SK-N-SH (cell line): ENCODE results near the gene NEK3. TPM values are rescaled to one million over a fixed set of nuclear protein-coding genes. Genes with fewer than 3 reads are reported as not detected.
A peak's percentile ranks its signal among the peaks of the same experiment; 100 is the strongest.
"Not testable (repeated sequence)": the region's sequence is repeated elsewhere in the genome, so short reads cannot be mapped to it uniquely, and the experiment has no call there.

Experiments used
- CTCF ChIA-PET: fragments of 300-600, 350-600 bp; formaldehyde crosslinking; extraction: SDS; loops from one replicate; lab custom pipeline; 2021; lab: Yijun Ruan, JAX
- POLR2A ChIA-PET: fragments of 350-600 bp; sonication (Branson Sonifier 250); formaldehyde crosslinking; extraction: SDS; loops from one replicate; lab custom pipeline; 2020; ENCODE audit warnings: antibody characterized with exemption, inconsistent platforms; lab: Yijun Ruan, JAX
- DNase-seq: peaks from one replicate; pipeline ENCODE4 v3.0.0; 2012
- H2AFZ ChIP-seq: fragments of 200-600 bp; sonication (generic); 2 replicates; pipeline ENCODE4 v1.8.1; 2016; ENCODE audit warnings: antibody characterized with exemption, mild to moderate bottlenecking, low read depth
- H3F3A ChIP-seq: fragments of 200-600 bp; sonication (generic); replicated peaks from 2 replicates; pipeline ENCODE3; 2016; ENCODE audit warnings: antibody characterized with exemption, mild to moderate bottlenecking; ENCODE audit not compliant: insufficient read depth
- H3K27ac ChIP-seq, 2 experiments: fragments of 200-500 bp in 1 of 2; fragments of 200-600 bp in 1 of 2; sonication (Bioruptor generic) in 1 of 2; sonication (generic), shearing (Covaris generic) in 1 of 2; 2 replicates each; pipeline versions ENCODE4 v1.5.1 to v1.6.1; 2014 to 2016; ENCODE audit warnings: low read depth in 2 of 2, inconsistent platforms in 1 of 2, low read length in 1 of 2, mild to moderate bottlenecking in 1 of 2, mixed read lengths in 1 of 2
- H3K27me3 ChIP-seq: fragments of 200-600 bp; sonication (generic), shearing (Covaris generic); 2 replicates; pipeline ENCODE4 v1.6.1; 2016; ENCODE audit warnings: mixed run types; ENCODE audit not compliant: insufficient read depth
- H3K36me3 ChIP-seq, 2 experiments: fragments of 200-500 bp in 1 of 2; fragments of 200-600 bp in 1 of 2; sonication (Bioruptor generic) in 1 of 2; sonication (generic) in 1 of 2; replicated peaks in 1 of 2; 2 replicates each; pipeline versions ENCODE3 to v1.5.1; 2014 to 2016; ENCODE audit warnings: low read length in 1 of 2, mild to moderate bottlenecking in 1 of 2; ENCODE audit not compliant: insufficient read depth in 2 of 2, control insufficient read depth in 1 of 2
- H3K4me1 ChIP-seq, 2 experiments: fragments of 200-500 bp in 1 of 2; fragments of 200-600 bp in 1 of 2; sonication (Bioruptor generic) in 1 of 2; sonication (generic), shearing (Covaris generic) in 1 of 2; 2 replicates each; pipeline versions ENCODE4 v1.5.1 to v1.6.1; 2014 to 2016; ENCODE audit warnings: low read depth in 1 of 2, low read length in 1 of 2, mixed run types in 1 of 2; ENCODE audit not compliant: insufficient read depth in 2 of 2, control insufficient read depth in 1 of 2
- H3K4me2 ChIP-seq: fragments of 200-600 bp; sonication (generic), shearing (Covaris generic); 2 replicates; pipeline ENCODE4 v1.6.1; 2017; ENCODE audit warnings: mixed run types
- H3K4me3 ChIP-seq, 2 experiments: fragments of 200-500 bp in 1 of 2; fragments of 200-600 bp in 1 of 2; sonication (Bioruptor generic) in 1 of 2; sonication (generic), shearing (Covaris generic) in 1 of 2; 2 replicates each; pipeline versions ENCODE4 v1.5.1 to v1.8.1; 2014 to 2016; ENCODE audit warnings: low read depth in 2 of 2, inconsistent platforms in 1 of 2, low read length in 1 of 2, mild to moderate bottlenecking in 1 of 2, mixed read lengths in 1 of 2, moderate library complexity in 1 of 2
- H3K79me2 ChIP-seq: fragments of 200-600 bp; sonication (generic); 2 replicates; pipeline ENCODE4 v1.8.1; 2017; ENCODE audit warnings: mild to moderate bottlenecking; ENCODE audit not compliant: insufficient read depth
- H3K9ac ChIP-seq: fragments of 200-600 bp; sonication (generic); 2 replicates; pipeline ENCODE4 v1.6.1; 2017; ENCODE audit warnings: mixed run types
- H3K9me2 ChIP-seq: fragments of 200-600 bp; sonication (generic); 2 replicates; pipeline ENCODE4 v1.6.1; 2017; ENCODE audit warnings: mixed run types
- H3K9me3 ChIP-seq: fragments of 200-600 bp; sonication (generic); 2 replicates; pipeline ENCODE4 v1.6.1; 2017; ENCODE audit warnings: mixed run types, mild to moderate bottlenecking, moderate library complexity
- H4K20me1 ChIP-seq: fragments of 200-600 bp; sonication (generic); 2 replicates; pipeline ENCODE4 v1.6.1; 2017; ENCODE audit warnings: mild to moderate bottlenecking, mixed run types; ENCODE audit not compliant: insufficient read depth
- CHD2 ChIP-seq: fragments of 150-350 bp; IDR thresholded peaks from 2 replicates; pipeline ENCODE4 v1.6.1; 2018; ENCODE audit warnings: low read length; ENCODE audit not compliant: partially characterized antibody
- ELF1 ChIP-seq: IDR thresholded peaks from 2 replicates; pipeline ENCODE4 v1.4.0; 2012
- EP300 ChIP-seq, 2 experiments: IDR thresholded peaks; 2 replicates each; pipeline versions ENCODE4 v1.4.0 to v1.6.1; 2012; ENCODE audit warnings: borderline replicate concordance in 1 of 2, low read depth in 1 of 2, low read length in 1 of 2
- EZH2phosphoT487 ChIP-seq: fragments of 200-600 bp; sonication (generic); IDR thresholded peaks from 2 replicates; pipeline ENCODE4 v1.6.1; 2017; ENCODE audit warnings: low read depth, mixed run types, mild to moderate bottlenecking, antibody characterized with exemption, moderate library complexity, borderline replicate concordance
- MAX ChIP-seq: IDR thresholded peaks from 2 replicates; pipeline ENCODE4 v1.4.0; 2012; ENCODE audit warnings: low read depth
- MXI1 ChIP-seq: IDR thresholded peaks from 2 replicates; pipeline ENCODE4 v1.6.1; 2012; ENCODE audit warnings: mild to moderate bottlenecking, low read depth, low read length, improper control_type of control experiment
- REST ChIP-seq: IDR thresholded peaks from 2 replicates; pipeline ENCODE4 v1.6.1; 2012; ENCODE audit warnings: mild to moderate bottlenecking, low read depth, low read length, moderate library complexity
- SMC3 ChIP-seq: IDR thresholded peaks from 2 replicates; pipeline ENCODE4 v1.6.1; 2012; ENCODE audit warnings: low read depth, low read length, improper control_type of control experiment
- TCF12 ChIP-seq: IDR thresholded peaks from 2 replicates; pipeline ENCODE4 v1.4.0; 2012
- YY1 ChIP-seq: IDR thresholded peaks from 2 replicates; pipeline ENCODE4 v1.4.0; 2012; ENCODE audit warnings: low read depth, mild to moderate bottlenecking
- WGBS: methylation state at CpG from one replicate; pipeline ENCODE4 v1.1.6; 2017; ENCODE audit warnings: low lambda C conversion rate; 5-methylcytosine and 5-hydroxymethylcytosine counted together
- polyA plus RNA-seq, 3 experiments: library from polyadenylated mRNA; depleted of rRNA; stranded (reverse); fragments of >200 nt; gene quantifications; 2 replicates each; pipeline ENCODE4 v1.2.3, GENCODE V29; 2012

Gene NEK3, protein sequence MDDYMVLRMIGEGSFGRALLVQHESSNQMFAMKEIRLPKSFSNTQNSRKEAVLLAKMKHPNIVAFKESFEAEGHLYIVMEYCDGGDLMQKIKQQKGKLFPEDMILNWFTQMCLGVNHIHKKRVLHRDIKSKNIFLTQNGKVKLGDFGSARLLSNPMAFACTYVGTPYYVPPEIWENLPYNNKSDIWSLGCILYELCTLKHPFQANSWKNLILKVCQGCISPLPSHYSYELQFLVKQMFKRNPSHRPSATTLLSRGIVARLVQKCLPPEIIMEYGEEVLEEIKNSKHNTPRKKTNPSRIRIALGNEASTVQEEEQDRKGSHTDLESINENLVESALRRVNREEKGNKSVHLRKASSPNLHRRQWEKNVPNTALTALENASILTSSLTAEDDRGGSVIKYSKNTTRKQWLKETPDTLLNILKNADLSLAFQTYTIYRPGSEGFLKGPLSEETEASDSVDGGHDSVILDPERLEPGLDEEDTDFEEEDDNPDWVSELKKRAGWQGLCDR
- 12.7 and 19.5 TPM in 2 replicates for polyA plus RNA-seq (2012; rRNA removed)
- 12.5 and 17.3 TPM in 2 replicates for polyA plus RNA-seq (2012; cell fraction: cytosol; rRNA removed)
- polyA plus RNA-seq (2012; cell fraction: nucleus; rRNA removed) = 41.2 and 52.6 TPM in 2 replicates

GRCh38 chr13:52159159-52159982, at the start of gene NEK3:
TSS of gene NEK3 (minus strand) at chr13:52159597. CDS start at chr13:52156191, 3,406 bp downstream.
- Histone ChIP-seq H3K9ac (peak within 1 kb of the TSS; percentile 83), H3K36me3 (peaks cover 4% of the 10 kb centered on the region in 2 experiments), H3K27me3 (no peaks in the 10 kb centered on the region), H4K20me1 (no peaks in the 10 kb centered on the region; the same call in 1 of the 2 replicates), H2AFZ (peak within 1 kb of the TSS; percentile 80), H3K9me2 (no peaks in the 10 kb centered on the region), H3K4me2 (peak within 1 kb of the TSS; percentile 82), H3F3A (peaks cover 25% of the 10 kb centered on the region), H3K4me1 (peaks cover 3 to 22% of the 10 kb centered on the region in 2 experiments; a peak in 2 of 4 replicates), H3K27ac (peak within 1 kb of the TSS; percentile 59 to 72), H3K79me2 (0 out of 2 replicates have a peak, but pooled peaks cover 6% of the 10 kb centered on the region), H3K9me3 (no peaks in the 10 kb centered on the region), H3K4me3 (peak within 1 kb of the TSS; percentile 71 to 83)
- ChIA-PET POLR2A (interaction anchor here (0.8 kb wide), 1 partner anchor 183 kb away, joined by 3 read pairs; no protein-coding TSS in a partner anchor), CTCF (interaction anchor here (2.7 kb wide), 1 partner anchor 32 kb away, joined by 11 read pairs; no protein-coding TSS in a partner anchor)
- WGBS = 13% methylated on average over 23 of the region's 74 CpGs
- TF ChIP-seq EP300 (IDR thresholded peaks at IDR 0.05; ENCODE audit: borderline replicate concordance in 1 of 2, low read depth in 1 of 2, low read length in 1 of 2) (no peak), CHD2 (peak; percentile 39), MXI1 (peak; percentile 53; the same call in 1 of the 2 replicates), REST (no peak), YY1 (0 out of 2 replicates have a peak, but pooled peaks have one; percentile 21), TCF12 (0 out of 2 replicates have a peak, but pooled peaks have one; percentile 8), EZH2phosphoT487 (no peak), MAX (peak; percentile 99), ELF1 (0 out of 2 replicates have a peak, but pooled peaks have one; percentile 25), SMC3 (no peak)
- DNase-seq = peak; percentile 93

DNA sequence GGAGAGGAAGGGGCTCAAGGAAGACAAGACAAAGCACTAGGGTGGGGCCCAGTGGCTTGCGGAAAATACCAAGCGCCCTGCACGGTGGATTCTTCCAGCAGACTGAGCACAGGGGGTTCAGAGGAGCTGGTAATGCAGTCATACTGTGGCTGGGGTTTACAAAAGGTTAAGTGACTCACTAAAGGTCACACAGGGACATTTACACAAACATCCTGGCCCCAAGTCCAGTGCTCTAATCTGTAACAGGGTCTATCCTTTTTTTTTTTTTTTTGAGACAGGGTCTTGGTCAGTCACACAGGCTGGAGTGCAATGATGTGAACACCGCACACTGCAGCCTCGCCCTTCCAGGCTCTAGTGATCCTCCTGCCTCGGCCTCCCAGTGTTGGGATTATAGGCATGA, 49.0 kb upstream of the NEK3 start:
- H3K9ac ChIP-seq, DNase-seq, H3K4me1 ChIP-seq, H3K4me2 ChIP-seq, H3K27me3 ChIP-seq, H2AFZ ChIP-seq, H3K27ac ChIP-seq, H3K4me3 ChIP-seq, CTCF ChIA-PET, H3K36me3 ChIP-seq, H3K9me2 ChIP-seq, H3K9me3 ChIP-seq, H3K79me2 ChIP-seq, POLR2A ChIA-PET, H3F3A ChIP-seq, H4K20me1 ChIP-seq: not testable (repeated sequence)
- 81% methylated on average over 6 of the region's 6 CpGs for WGBS

DNA sequence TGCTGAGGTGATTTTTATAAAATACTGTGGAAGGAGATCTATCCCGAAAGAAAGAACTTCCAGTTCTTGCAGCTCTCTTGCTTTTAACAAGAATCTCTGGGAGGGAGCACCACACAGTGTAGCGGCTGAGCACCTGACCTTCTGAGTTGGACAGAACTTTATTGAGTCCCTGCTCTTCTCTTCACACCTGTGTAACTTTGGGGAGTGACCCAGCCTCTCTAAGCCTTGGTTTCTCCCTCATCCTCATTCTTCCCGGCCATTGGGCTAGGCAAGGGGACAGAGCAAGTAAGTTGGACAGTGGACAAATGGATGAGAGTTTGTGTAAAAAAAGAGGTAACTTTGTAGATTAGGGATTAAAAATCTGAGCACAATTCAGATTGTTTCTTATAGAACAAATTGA, 48.5 kb upstream of the NEK3 start:
- H3K9ac ChIP-seq, H3K79me2 ChIP-seq, H3K4me2 ChIP-seq, H4K20me1 ChIP-seq, H3K4me1 ChIP-seq, H3K27me3 ChIP-seq, H3K4me3 ChIP-seq, H3K9me3 ChIP-seq, H3K27ac ChIP-seq, H3K36me3 ChIP-seq, POLR2A ChIA-PET, DNase-seq, H3F3A ChIP-seq, H3K9me2 ChIP-seq, CTCF ChIA-PET, H2AFZ ChIP-seq: not testable (repeated sequence)
- WGBS = 64% methylated on average over 3 of the region's 3 CpGs
